SK-MEL-5 (cell line): Measurements from ENCODE around the gene CAPRIN2. TPM values are rescaled to one million over a fixed set of nuclear protein-coding genes. Genes with fewer than 3 reads are reported as not detected.
A peak's percentile ranks its signal among the peaks of the same experiment; 100 is the strongest.

Source experiments
- DNase-seq: peaks from one replicate; pipeline ENCODE4 v3.0.0-alpha.2; 2016; ENCODE audit warnings: low read depth, low spot score
- in situ Hi-C: cut with HindIII; loops from 2 replicates; pipeline ENCODE4 v1.10.0; 2016; ENCODE audit warnings: low sequenced_read_pairs, high pct_unique_total_duplicates, low pct_unique_long_range_greater_than_20kb
- total RNA-seq: library from RNA; depleted of rRNA; stranded (reverse); fragments of >200 nt; shearing (Covaris generic); gene quantifications from 2 replicates; pipeline ENCODE4 v1.2.3, GENCODE V29; 2014

The CAPRIN2 gene
- total RNA-seq, 1 experiment from 2014 or later, result 22.2 TPM

DNA sequence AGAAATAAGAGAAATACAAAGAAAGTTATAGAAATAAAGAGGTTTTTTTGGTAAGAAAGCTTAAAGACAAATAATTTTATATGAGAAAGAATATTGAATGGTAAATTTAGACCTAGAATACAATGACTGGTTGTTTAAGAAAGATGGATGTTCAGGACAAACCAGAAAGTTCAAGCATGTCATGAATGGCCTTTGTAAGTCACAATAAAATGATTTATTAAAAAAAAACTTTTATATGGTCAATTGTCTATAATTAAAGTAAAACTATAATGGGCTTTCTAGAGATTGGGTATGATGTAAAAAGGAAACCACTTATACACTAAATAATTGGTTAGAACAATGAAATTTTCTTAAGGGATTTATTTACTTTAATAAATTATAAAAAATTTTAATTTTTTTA is 19.8 kb upstream of the CAPRIN2 start:
- DNase-seq, result no peak
- in situ Hi-C loops, result no loop called here

DNA sequence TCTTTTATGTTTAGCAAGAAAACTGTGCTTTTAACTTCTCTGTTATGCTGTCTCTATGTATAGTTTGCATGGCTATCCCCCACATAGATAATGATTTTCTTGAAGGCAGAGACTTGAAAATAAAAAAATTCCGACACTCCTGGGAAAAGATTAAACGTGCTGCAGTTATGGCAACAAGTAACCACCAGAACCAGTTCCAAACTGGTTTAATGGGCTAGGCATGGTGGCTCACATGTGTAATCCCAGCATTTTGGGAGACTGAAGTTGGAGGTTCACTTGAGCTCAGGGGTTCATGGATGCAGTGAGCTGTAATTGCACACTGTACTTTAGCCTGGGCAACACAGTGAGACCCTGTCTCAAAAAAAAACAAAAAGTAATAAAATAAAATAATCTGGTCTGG is 15.1 kb upstream of the CAPRIN2 start:
- no peak for DNase-seq
- in situ Hi-C loops, result no loop called here

DNA sequence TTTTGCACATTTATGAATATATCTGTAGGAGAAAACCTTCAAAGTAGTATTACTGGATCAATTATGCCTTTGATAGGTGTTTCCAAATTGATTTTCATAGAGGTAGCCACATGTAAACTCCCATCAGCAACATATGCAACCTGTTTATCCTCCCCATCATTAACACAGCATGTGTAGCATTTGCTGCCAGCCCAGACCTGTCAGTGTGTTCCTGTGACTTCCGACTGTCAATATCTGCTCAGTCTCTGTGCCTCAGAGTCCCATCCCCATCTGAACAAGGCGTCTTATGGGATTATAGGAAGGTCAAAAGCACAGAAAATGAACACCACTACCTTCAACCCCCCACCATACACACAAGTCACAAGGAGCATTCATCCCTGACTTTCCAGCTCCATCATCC is 9.5 kb upstream of the CAPRIN2 start:
- in situ Hi-C loops, result no loop called here
- DNase-seq, result no peak

DNA sequence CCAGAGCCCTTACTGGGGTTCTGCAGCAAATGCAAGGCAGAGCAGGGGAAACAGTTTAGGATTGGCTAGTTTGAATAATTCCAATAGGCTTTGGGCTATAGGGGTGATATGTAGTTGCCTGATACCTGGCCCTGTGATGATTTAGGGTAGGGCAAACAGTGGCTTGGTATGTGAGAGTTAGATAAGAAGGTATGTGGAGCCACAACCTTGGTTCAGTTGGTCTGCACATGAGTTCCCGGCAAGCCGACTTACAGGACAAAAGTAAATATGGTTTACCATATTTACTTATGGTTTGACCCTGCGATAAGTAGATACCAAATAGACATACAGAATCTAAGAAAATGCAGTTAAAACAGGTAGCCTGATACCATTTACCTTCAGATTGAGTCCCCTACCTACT is 8.3 kb upstream of the CAPRIN2 start:
- in situ Hi-C loops, result no loop called here
- DNase-seq, result no peak

DNA sequence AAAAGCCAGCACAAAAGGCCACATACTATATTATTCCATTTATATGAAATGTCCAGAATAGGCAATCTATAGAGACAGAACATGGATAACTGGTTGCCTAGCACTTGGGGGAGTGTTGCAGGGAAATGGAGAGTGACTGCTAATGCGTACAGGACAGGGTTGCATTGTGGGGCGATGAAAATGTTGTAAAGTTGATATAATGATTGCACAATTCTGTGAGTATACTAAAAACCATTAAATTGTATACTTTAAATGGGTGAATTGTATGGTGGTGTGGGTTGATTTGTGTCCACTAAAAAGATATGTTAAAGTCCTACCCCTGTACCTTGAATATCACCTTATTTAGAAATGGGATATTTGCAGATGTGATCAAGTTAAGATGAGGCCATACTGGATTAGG is 7.0 kb upstream of the CAPRIN2 start:
- DNase-seq, result no peak
- in situ Hi-C loops, result no loop called here

DNA sequence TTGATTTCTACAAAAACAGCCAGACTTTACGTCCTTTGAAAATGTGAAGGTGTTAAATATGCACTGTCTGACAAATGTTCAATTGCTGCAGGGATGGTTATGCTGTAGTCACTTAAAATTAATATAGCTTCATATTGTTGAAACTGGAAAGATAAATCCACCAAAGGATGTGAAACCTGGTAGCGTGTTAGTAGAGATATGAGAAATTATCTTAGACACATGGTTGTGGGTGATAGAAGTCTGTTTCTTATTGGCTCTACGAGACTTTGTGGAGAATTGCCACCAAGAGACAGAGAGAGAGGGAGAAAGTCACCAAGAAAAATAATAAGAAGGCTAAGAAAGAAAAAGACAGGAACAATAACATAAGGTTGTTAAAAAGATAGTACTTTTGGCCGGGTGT is 2.6 kb upstream of the CAPRIN2 start:
- in situ Hi-C loops, result no loop called here
- DNase-seq, result no peak

DNA sequence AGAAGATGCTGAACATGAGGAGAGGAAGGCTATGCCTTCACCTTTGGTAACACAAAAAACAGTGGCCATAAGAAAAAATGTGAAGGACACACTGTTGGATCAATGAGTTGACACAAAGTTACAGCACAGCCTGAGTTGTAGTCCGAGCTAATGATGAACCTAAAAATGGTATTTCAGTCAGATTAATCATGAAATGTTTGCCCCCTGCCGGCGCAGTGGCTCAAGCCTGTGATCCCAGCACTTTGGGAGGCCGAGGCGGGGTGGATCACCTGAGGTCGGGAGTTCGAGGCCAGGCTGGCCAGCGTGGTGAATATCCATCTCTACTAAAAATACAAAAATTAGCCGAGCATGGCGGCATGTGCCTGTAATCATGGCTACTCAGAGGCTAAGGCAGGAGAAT is 1.3 kb upstream of the CAPRIN2 start:
- in situ Hi-C loops, result no loop called here
- DNase-seq, result peak; percentile 37

DNA sequence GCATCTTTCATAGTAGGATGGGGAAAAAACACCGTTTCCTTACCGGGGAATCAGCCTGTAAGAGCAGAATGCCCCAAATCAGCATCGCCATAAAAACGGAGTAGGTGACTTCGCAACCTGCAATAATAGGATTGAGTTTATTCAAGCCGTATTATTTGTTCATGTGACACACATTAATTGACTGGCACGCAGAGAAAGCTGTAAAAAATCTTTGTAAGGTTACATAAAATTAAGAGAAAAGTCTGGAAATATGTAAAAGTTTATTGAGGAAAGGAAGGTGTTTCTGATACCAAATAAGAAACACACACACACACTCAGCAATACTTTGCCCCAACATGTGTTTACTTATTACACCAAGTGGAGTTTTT is 628 bp upstream of the CAPRIN2 start:
- in situ Hi-C loops, result no loop called here
- no peak for DNase-seq

DNA sequence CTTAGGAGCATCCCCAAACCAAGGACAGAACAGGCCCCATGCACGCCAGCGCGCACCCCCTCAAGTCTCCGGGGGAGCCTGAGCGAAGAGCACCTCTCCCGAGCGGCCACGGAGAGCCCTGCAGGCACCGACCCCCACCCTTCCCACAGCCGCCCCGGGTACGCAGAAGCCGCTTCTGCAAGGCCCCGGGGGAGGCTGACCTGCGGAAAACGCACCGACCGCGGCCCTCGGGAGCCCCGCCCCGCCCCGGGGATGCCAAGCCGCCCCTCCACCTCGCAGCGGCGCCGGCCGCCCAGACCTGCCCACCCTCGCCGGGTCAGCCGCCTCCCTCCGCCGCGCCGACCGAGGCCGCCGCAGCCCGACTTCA is 385 bp downstream of the CAPRIN2 start:
- DNase-seq, result no peak
- in situ Hi-C loops, result no loop called here

DNA sequence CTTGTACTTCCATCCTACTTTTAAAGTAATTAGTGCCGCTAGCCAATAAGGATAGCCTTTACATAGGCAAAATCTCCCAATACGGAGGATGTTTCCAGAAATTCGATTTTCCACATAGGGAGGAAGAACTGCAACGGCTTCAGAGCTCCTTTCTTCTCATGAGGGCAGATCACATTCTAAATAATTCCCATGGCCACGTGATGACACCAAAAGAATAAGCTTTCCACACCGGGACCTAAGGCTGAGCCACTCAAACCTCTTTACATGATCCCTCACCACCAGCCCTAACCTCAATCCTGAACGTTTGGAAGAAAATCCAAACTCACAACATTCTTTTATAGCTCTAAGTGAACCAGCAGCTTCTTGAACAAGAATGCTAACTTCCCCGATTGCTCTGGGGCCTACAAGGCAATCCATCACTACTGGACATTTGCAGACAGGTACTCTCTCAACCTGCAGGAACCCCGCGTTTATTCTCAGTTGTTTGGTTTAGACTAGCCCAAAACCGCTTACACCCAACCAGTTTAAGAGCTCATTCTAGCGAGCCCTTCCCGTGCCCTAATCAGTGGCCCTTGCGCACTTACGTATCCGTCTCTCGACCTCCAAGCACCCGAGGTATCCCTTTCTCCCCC is 884 bp downstream of the CAPRIN2 start:
- peak; percentile 34 for DNase-seq
- in situ Hi-C loops, result no loop called here

DNA sequence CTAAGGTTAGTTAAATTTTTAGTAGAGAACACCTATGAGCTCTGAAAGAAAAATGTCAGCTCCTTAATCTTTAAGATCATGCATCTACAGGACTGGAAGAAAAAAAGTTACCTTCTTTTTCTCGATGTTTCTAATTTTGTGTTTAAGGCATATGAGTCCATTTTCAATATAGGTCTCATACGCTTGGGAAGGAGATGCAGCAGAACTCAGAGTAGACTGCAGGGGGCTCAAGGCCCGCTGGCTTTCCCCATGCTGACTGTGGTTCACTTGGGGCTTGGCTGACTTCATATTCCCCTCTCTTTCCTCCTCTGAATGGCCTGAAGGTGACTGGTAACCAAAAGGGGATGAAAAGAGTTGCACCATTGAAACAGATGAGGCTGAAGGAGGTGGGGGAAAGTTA is 1.5 kb downstream of the CAPRIN2 start:
- in situ Hi-C loops, result no loop called here
- DNase-seq, result peak; percentile 70

DNA sequence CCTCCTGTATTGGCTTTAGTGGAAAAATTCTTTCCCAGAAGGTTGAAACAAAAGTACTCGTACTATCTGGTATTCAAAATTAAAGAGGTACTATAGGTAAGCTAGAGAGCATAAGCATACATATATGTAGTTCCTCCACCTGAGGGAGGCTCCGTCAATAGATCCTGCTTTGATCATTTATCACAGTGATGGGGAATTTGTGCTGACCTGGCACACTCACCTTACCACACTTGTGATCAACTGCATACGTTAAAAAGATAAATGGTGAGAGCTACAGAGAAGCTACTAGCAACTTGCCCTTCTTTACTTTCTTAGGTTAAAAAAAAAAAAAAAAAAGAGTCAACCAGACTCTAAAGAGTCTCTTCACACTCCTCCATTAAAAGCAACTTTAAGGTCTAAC is 2.5 kb downstream of the CAPRIN2 start:
- in situ Hi-C loops, result no loop called here

DNA sequence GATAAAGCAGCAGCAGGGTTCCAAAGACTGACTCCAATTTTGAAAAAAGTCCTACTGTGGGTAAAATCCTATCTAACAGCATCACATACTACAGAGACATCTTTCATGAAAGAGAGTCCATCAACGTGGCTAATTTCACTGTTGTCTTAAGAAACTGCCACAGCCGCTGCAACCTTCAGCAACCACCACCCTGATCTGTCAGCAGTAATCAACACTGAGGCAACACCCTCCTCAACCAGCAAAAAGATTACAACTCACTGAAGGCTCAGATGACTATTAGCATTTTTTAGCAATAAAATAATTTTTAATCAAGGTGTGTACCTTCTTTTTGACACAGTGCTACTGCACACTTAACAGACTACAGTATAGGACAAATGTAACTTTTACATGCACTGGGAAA is 6.6 kb downstream of the CAPRIN2 start:
- DNase-seq, result no peak
- in situ Hi-C loops, result no loop called here

More for the DNA sequence above, 2.5 kb downstream of the CAPRIN2 start:
- DNase-seq, result no peak

DNA sequence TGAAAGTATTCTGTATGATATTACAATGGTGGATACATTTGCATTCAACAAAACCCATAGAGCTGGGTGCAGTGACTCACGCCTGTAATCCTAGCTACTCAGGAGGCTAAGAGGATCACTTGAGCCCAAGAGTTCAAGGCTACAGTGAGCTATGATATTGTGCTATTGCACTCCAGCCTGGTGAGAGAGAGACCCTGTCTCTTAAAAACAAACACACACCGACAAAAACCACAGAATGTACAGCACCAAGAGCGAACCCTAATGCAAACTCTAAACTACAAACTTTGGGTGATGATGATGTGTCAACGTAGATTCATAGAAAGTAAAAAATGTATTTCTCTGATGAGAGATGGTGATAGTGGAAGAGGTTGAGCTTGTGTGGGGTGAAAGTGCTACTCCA is 8.6 kb downstream of the CAPRIN2 start:
- no peak for DNase-seq
- in situ Hi-C loops, result no loop called here

DNA sequence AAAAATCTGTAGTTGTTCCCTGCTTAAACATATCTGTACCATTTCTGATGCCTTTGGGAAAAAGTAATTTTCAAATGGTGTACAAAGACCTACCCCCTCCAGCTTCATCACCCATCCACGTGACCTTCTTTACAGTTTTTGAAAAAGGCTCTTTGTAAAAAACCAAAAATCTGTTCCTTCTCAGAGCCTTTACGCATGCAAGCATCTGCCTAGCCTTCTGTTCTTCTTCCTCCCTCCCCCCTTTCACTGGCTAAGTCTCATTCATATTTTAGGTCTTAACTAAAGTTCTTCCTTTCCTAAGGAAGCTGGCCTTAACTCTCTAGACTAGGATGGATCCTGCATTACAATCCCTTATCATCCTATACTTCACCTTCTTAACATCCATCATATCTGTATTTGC is 10.4 kb downstream of the CAPRIN2 start:
- no peak for DNase-seq

DNA sequence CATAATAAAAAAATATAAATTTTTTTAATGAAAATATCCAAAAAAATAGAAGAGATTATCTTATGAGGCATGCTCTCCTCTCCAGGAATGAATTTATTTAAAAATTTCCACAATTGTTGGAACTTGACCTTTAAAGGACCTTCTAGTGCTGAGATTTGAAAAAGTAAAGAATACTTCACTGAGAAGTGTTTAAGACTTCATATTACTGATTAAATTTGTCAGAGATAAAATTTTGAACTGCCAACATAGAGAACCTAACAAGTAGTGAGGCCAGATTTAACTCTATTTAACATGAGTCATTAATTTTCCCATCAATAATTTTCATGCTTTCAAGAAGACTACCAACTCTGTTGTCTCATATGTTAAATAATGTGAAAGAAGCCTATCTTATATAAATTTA is 14.5 kb downstream of the CAPRIN2 start:
- in situ Hi-C loops, result no loop called here
- DNase-seq, result no peak

More for the DNA sequence above, 10.4 kb downstream of the CAPRIN2 start:
- in situ Hi-C loops, result no loop called here

DNA sequence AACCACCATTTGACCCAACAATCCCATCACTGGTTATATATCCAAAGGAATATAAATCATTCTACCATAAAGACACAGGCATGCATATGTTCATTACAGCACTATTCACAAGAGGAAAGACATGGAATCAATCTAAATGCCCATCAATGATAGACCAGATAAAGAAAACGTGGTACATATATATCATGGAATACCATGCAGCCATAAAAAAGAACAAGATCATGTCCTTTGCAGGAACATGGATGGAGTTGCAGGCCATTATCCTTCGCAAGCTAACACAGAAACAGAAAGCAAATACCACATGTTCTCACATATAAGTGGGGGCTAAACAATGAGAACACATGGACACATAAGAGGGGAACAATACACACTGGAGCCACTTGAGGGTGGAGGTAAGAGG is 15.7 kb downstream of the CAPRIN2 start:
- in situ Hi-C loops, result no loop called here
- DNase-seq, result no peak

DNA sequence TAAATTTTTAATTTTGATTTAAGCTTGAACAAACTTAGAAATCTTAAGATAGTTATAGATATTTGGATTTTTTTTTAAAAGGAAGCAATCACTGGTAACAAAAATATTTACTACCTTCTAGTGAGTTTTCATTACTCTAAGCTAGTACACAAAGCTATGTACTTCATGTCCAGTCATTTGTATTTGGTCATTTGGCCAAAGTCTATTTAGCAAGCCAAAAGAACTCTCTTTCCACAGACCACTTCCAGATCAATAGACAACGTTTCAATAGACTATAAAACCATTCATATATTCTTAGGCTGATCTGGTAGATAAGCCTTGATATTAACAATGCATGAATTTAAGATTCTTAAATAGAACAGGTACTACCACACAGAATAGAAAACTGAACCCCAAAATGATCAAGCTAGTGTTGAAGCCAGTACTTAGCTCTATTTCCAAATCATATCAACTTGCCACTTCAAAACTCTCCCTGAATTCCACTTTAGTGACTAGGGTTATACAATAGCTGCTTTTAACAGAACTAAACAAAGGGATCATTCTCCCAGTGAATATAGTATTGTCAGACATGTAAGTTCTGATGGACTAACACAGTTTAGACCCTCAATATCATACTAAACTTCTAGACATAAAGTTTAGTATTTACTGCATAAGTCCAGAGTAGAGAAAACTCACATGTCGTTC is 21.7 kb downstream of the CAPRIN2 start:
- in situ Hi-C loops, result no loop called here
- peak; percentile 79 for DNase-seq

DNA sequence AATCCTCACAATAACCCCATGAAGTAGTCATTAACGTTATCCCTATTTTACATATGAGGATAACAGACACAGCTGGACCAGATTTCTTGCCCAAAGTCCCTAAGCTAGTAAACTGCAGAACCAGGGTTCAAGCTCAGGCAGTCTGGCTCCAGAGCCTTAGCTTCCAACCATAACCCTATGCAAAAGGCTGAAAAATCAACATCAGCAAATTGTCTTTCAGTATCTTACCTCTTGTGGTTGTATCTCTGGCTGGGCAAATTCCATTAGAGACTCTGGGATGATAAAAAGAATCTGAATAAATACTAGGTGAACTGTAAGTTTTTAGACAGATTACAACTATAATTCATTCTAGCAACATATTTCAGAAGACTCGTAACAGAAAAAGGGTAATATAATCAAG is 24.7 kb downstream of the CAPRIN2 start:
- in situ Hi-C loops, result no loop called here
- no peak for DNase-seq

DNA sequence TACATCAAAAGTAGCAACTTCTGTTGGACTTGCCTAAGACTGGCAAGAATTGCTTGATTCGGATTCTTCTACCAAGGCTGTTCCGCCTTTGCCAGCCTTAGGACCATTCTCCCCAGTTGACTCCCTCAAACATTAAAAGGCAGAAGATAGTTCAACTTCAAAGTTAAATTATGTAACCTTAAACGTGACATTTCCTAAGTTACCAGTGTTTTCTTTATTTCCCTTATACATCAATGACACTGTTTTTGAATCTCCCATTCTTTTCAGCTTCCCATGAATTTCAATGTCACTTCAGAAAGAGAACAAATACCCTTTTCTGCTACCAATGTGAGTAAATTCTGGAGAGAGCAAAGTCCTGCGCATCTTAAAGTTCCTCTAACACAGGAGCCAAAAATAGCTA is 25.2 kb downstream of the CAPRIN2 start:
- in situ Hi-C loops, result no loop called here
- no peak for DNase-seq
